Calu3 (cell line): Measurements from ENCODE around the gene SPOCK1. TPM values are rescaled to one million over a fixed set of nuclear protein-coding genes. Genes with fewer than 3 reads are reported as not detected.
"Not testable (repeated sequence)": the region's sequence is repeated elsewhere in the genome, so short reads cannot be mapped to it uniquely, and the experiment has no call there.

ENCODE experiments used
- BruUV-seq: library from RNA; stranded (reverse); fragments of 400-500 nt; replicated peaks from 2 replicates; lab custom pipeline; 2021; lab: Mats Ljungman, UMichigan
- CTCF ChIA-PET: fragments of 300-600 bp; sonication (Branson Sonifier 250); formaldehyde crosslinking; loops from one replicate; lab custom pipeline; 2022; ENCODE audit warnings: antibody characterized with exemption; lab: Charles Lee
- DNase-seq: peaks from one replicate; pipeline ENCODE4 v3.0.0; 2022
- H3K27ac Mint-ChIP-seq: one replicate; pipeline ENCODE4 v1.8.0; 2022; ENCODE audit warnings: mixed read lengths; ENCODE audit not compliant: unreplicated experiment
- H3K27me3 Mint-ChIP-seq: one replicate; pipeline ENCODE4 v1.8.0; 2022; ENCODE audit warnings: mixed read lengths; ENCODE audit not compliant: unreplicated experiment
- H3K36me3 Mint-ChIP-seq: one replicate; pipeline ENCODE4 v1.8.0; 2022; ENCODE audit warnings: mild to moderate bottlenecking, moderate library complexity, mixed read lengths; ENCODE audit not compliant: insufficient read depth, unreplicated experiment
- H3K4me1 Mint-ChIP-seq: one replicate; pipeline ENCODE4 v1.8.0; 2022; ENCODE audit warnings: mild to moderate bottlenecking, low read depth, mixed read lengths; ENCODE audit not compliant: unreplicated experiment
- H3K4me3 Mint-ChIP-seq: one replicate; pipeline ENCODE4 v1.8.0; 2022; ENCODE audit warnings: mild to moderate bottlenecking, low read depth, moderate library complexity, mixed read lengths; ENCODE audit not compliant: unreplicated experiment
- H3K9me3 Mint-ChIP-seq: one replicate; pipeline ENCODE4 v1.8.0; 2022; ENCODE audit warnings: low read depth, mixed read lengths; ENCODE audit not compliant: unreplicated experiment
- CTCF ChIP-seq: fragments of 200-600 bp; IDR thresholded peaks from one replicate; pipeline ENCODE4 v1.8.0; 2022; ENCODE audit warnings: antibody characterized with exemption; ENCODE audit not compliant: unreplicated experiment
- intact Hi-C: fragments of 100-400 bp; cut with micrococcal nuclease; formaldehyde crosslinking; loops from one replicate; pipeline ENCODE4 v1.10.0; 2022; ENCODE audit not compliant: unreplicated experiment
- total RNA-seq: library from RNA; stranded (reverse); gene quantifications from 2 replicates; pipeline ENCODE4 v1.2.3, GENCODE V29; 2022

SPOCK1 gene
- total RNA-seq, 1 experiment from 2014 or later = 3.2 TPM

DNA sequence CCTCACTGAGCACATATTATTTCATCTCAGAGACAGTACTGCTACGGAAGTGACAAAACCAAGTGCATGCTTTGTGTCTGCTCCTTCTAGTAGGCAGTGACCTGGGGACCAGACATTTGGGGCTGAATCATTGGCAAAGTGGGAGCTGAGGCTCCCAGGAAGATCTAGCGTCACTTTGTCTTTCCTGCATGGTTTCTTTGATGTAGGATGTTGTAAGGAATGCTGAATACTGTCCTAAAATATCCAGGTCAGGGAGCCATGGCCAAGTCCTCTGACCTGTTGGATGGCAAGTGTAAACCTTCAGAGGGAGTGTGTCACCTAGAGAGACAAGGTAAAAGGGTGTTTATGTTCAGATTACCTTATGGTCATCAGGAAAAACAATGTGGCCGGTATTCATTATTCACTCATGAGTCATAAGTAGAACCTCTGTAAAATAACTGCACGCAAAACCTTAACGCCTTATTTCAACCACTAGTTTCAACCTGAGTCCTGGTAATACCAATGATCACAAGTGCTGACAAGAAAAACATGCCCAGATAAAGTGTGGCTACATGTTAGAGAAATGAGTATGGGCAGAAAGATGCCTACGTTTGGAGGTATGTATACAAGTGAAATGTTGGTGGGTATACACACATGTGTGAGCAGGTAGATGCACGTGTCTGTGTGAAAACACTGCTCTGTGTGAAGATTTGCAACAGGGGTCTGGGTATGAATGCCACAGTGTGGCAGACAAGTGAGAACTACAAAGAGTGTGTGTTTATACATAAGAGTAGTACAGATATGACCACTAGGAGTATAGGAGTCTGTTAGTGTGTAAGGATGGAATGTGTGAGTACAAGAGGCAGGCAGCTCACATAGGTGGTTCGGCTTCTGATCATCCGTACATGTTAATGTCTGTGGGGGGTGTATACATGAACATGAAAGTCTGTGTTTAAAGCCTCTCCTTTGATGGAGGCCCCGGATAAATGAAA is 263.9 kb downstream of the SPOCK1 start:
- CTCF ChIA-PET = interaction anchor here (0.5 kb wide), 1 partner anchor 284 kb away, joined by 5 read pairs; no protein-coding TSS in a partner anchor
- peaks cover 3% of the 10 kb centered on the region for H3K9me3 Mint-ChIP-seq
- peak overlapping the region; percentile 28 for H3K4me3 Mint-ChIP-seq
- peak overlapping the region; percentile 52 for H3K27ac Mint-ChIP-seq
- H3K27me3 Mint-ChIP-seq = no peaks in the 10 kb centered on the region
- TF ChIP-seq CTCF = no peak
- no peaks in the 10 kb centered on the region for H3K36me3 Mint-ChIP-seq
- no TSS peak for BruUV-seq
- intact Hi-C loops = no loop called here
- DNase-seq = no peak
- peaks cover 58% of the 10 kb centered on the region for H3K4me1 Mint-ChIP-seq

DNA sequence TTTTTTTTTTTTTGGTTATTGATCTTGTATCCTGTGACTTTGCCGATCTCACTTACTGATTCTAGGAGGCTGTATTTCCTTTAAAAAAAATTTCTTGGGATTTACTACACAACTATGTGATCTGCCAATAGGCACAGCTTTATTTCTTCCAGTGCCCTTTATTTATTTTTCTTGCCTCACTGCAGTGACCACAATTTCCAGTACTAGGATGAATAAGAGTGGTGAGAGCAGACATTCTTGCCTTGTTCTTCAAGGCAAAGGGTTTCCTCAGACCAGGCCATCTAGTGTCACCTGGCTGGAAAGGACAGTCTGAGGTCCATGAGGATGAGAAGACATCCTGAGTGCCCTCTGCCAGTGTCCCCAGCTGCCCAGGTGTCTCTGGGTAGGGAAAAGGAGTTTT is 265.4 kb downstream of the SPOCK1 start:
- peaks cover 58% of the 10 kb centered on the region for H3K4me1 Mint-ChIP-seq
- no TSS peak for BruUV-seq

GRCh38 chr5:137233304-137233703 is 265.8 kb downstream of the SPOCK1 start:
- BruUV-seq, intact Hi-C loops, H3K9me3 Mint-ChIP-seq, DNase-seq, H3K36me3 Mint-ChIP-seq, H3K4me3 Mint-ChIP-seq, H3K27me3 Mint-ChIP-seq, H3K27ac Mint-ChIP-seq: not testable (repeated sequence)
- CTCF ChIA-PET = interaction anchor here (1.5 kb wide), 1 partner anchor 15 kb away, joined by 6 read pairs; no protein-coding TSS in a partner anchor
- peaks cover 58% of the 10 kb centered on the region for H3K4me1 Mint-ChIP-seq

More for the DNA sequence above, 265.4 kb downstream of the SPOCK1 start:
- H3K27me3 Mint-ChIP-seq = no peaks in the 10 kb centered on the region
- intact Hi-C loops = no loop called here
- no peak overlapping the region for H3K27ac Mint-ChIP-seq
- H3K36me3 Mint-ChIP-seq = no peaks in the 10 kb centered on the region
- DNase-seq = no peak
- H3K9me3 Mint-ChIP-seq = no peaks in the 10 kb centered on the region
- CTCF ChIA-PET = no interaction called here
- no peak for TF ChIP-seq CTCF
- H3K4me3 Mint-ChIP-seq = no peak overlapping the region

- Mint-ChIP-seq H3K27ac (no peak overlapping the region), H3K36me3 (no peaks in the 10 kb centered on the region), H3K9me3 (no peaks in the 10 kb centered on the region), H3K4me1 (peaks cover 46% of the 10 kb centered on the region), H3K27me3 (no peaks in the 10 kb centered on the region), H3K4me3 (no peak overlapping the region)
- TF ChIP-seq CTCF = no peak
- no peak for DNase-seq
- intact Hi-C loops = no loop called here
- CTCF ChIA-PET = no interaction called here
- BruUV-seq = no TSS peak
Measured at GRCh38 chr5:137231540-137231939, 267.6 kb downstream of the SPOCK1 start.
